D721Med (cell line): ENCODE measurements around the gene FAP.

Source experiments
- DNase-seq: peaks from one replicate; pipeline ENCODE4 v3.0.0; 2011; ENCODE audit warnings: low spot score; ENCODE audit not compliant: insufficient read length
- FAIRE-seq: peaks from 2 replicates; lab custom pipeline; 2011; peaks lifted over from hg19 to GRCh38; lab: Jason Lieb, UNC
- TF ChIP-seq, protein P1 (sequence below): IDR thresholded peaks from 2 replicates; pipeline ENCODE4 v1.5.1; 2012; ENCODE audit warnings: mild to moderate bottlenecking, control low read depth; ENCODE audit not compliant: insufficient read depth; ENCODE audit errors: missing control alignments

The FAP gene

GRCh38 chr2:162243294-162243693 lies at the start of gene FAP:
TSS of gene FAP (minus strand) at chr2:162243445. CDS start at chr2:162243327, 118 bp downstream.
- no peak for FAIRE-seq
- no peak for DNase-seq
- TF ChIP-seq, protein P1, sequence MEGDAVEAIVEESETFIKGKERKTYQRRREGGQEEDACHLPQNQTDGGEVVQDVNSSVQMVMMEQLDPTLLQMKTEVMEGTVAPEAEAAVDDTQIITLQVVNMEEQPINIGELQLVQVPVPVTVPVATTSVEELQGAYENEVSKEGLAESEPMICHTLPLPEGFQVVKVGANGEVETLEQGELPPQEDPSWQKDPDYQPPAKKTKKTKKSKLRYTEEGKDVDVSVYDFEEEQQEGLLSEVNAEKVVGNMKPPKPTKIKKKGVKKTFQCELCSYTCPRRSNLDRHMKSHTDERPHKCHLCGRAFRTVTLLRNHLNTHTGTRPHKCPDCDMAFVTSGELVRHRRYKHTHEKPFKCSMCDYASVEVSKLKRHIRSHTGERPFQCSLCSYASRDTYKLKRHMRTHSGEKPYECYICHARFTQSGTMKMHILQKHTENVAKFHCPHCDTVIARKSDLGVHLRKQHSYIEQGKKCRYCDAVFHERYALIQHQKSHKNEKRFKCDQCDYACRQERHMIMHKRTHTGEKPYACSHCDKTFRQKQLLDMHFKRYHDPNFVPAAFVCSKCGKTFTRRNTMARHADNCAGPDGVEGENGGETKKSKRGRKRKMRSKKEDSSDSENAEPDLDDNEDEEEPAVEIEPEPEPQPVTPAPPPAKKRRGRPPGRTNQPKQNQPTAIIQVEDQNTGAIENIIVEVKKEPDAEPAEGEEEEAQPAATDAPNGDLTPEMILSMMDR, result no peak

DNA sequence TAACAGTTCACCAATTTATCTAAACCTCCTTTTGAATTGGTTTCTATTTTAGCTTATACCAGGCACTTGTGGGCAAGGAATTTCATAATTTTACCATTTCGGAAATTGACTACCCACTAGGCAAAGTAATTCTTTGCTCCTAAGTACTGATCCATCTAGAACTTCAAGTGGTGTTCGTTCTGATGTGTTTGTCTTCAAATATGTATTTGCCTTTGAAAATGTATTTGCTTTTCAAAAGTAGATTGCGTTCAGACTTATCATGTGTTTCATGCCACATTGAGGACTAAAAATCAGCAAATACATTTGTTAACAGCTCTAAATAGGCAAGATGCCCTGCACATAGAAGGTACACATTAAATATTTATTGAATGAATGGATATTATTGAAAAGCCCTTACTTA lies 48.5 kb upstream of the FAP start:
- DNase-seq, result no peak
- TF ChIP-seq, protein P1, result no peak
- no peak for FAIRE-seq

DNA sequence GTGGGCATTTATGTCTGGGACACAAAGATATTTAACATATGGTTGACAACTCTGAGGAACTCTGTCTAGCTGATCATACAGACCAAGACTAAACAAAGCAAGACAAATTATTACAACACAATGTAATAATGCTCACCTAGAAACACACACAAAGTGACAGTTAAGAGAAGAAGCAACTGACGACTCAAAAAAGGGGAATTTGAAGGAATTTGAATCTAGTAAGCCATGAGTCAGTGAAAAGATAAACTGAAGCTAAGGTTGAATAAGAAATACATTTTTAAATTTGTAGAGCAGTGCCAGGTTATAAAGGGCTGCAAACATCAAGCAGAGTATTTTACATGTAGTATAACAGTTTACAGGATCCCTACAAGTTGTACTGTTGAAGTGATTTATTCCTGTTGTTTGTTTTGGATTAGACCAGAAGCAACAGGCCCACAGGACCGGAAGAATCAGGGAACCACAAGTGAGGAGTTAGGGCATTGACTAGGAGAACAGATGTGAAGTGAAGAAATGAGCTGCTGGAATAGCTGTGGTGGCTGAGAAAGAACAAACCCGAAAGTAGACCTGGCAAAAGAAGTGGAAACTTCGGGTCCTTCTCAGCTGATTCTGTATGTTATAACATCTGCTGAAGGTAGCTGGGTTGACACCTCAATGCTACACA lies 39.6 kb upstream of the FAP start:
- DNase-seq, result no peak
- FAIRE-seq, result no peak
- TF ChIP-seq, protein P1, result no peak

- TF ChIP-seq, protein P1, result no peak
- FAIRE-seq (no peak), DNase-seq (no peak)
These were observed 37.4 kb upstream of the FAP start for GRCh38 chr2:162280654-162281053.

DNA sequence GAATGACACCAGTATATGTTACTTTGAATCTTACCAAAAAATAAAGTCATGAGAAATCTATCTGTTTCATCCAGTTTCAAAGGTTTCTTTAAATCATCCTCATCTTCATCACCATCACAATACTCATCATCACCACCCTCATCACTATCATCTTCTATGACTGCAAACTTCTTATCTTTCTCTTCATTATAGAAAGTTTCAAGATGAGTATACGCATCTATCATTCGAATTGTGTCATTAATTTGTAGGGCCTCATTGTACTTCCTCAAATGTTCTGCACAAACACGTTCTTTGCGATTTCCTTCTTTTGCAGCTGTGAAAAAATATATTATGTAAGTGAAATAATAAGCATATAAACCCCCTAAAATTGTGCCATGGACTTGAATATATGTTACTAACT lies 34.1 kb upstream of the FAP start:
- DNase-seq (no peak), FAIRE-seq (no peak)
- TF ChIP-seq, protein P1, result no peak

DNA sequence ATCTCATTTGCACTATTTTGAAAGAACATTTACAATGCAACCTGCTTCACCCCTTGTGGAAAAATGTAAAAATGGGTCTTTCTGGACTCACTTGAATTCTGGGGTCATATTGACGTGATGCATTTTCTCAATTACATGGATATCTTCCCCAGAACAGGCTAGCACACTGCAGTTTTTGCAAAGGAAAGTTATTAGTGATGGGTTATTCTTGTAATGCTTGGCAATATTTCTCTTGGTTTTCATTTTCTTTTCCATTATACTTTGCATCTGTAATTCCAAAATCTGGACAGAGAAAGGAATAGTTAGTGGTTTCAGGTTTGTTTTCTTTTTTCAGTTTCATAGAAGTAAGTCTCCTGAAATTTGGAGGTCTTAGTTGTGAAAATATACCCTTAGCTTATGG lies 24.8 kb upstream of the FAP start:
- DNase-seq, result no peak
- no peak for FAIRE-seq
- TF ChIP-seq, protein P1, result no peak

DNA sequence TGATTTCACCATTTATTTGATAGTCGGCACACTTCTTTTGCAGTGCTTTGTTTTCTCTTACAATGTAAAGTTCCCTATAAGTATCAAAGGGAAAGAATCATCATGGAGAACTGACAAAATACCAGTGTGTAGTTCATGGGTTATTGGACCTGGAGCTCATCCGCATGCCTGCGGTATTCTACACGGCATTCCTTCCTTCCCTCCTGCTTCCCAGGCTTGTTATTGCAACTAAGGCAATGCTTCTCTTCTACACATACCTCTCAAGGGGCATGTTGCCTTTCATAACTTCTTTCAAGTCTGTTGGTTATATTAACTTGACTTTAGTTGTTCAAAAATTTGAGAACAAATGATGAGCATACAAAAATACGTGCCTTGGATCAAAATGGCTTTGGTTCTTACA lies 24.3 kb upstream of the FAP start:
- TF ChIP-seq, protein P1, result no peak
- FAIRE-seq, result no peak

More for the DNA sequence above, 24.3 kb upstream of the FAP start:
- no peak for DNase-seq
